NCI-H2107 treated with DMSO at 0.1 percent for 48 hours (cell line): ENCODE results near the gene FBXO22.
"Not testable (repeated sequence)": the region's sequence is repeated elsewhere in the genome, so short reads cannot be mapped to it uniquely, and the experiment has no call there.

Source experiments
- DNase-seq: peaks from one replicate; lab custom pipeline; 2025; ENCODE audit not compliant: unreplicated experiment; lab: John Stamatoyannopoulos, UW

The FBXO22 gene

DNA sequence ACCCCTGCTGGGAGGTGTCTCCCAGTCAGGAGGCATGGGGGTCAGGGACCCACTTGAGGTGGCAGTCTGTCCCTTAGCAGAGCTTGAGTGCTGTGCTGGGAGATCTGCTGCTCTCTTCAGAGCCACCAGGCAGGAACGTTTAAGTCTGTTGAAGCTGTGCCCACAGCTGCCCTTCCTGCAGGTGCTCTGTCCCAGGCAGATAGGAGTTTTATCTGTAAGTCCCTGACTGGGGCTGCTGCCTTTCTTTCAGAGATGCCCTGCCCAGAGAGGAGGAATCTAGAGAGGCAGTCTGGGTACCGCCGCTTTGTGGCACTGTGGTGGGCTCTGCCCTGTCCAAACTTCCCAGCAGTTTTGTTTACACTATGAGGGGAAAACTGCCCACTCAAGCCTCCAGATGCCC is 73.1 kb downstream of the FBXO22 start:
- not testable (repeated sequence) for DNase-seq

DNA sequence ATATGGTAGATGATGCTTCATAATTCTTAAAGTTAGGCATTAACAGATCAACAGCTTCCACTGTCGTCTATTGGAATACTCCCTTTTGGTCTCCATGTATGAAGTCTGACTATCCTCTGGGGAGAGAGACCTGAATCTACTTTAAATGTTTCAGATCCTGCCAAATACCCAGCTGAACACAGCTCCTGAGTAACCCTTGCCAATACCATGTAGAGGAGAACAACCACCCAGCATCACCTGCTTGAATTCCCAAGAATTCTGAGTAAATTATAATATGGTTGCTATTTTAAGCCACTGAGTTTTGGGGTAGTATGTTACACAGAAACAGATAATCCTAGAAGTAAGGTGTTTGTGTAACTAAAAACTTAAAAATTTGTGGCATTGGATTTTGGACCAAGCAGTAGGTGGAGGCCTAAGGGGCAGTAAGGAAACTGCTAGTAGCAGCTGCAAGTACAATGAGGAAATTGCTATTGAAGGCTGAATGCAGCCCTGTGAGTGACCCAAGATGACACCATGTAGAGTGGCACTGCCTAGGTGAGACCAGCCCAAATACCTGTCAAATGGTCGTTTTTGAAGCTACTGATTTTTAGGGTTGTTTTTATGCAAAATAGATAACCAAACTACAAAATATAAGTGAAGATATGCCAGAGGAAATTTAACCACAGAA is 77.6 kb downstream of the FBXO22 start:
- no peak for DNase-seq

DNA sequence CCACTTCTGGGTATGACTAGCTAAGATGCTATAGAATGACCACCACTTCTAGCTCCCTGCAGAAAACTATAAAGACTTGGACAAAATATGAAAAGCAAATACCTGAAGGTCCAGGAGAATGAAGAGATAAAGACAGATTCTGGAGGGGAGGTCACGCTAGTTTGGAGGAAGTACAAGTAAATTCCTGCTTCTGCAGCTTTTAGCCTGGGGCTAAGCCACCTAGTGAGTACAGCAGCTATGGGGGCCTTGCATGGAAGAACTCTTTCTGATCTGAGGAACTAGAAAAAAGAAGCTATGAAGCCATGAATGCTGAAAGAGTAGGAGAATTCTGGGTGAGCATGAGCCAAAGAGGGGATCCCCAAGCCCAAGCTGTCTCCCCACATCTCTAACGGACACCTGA is 78.8 kb downstream of the FBXO22 start:
- no peak for DNase-seq

DNA sequence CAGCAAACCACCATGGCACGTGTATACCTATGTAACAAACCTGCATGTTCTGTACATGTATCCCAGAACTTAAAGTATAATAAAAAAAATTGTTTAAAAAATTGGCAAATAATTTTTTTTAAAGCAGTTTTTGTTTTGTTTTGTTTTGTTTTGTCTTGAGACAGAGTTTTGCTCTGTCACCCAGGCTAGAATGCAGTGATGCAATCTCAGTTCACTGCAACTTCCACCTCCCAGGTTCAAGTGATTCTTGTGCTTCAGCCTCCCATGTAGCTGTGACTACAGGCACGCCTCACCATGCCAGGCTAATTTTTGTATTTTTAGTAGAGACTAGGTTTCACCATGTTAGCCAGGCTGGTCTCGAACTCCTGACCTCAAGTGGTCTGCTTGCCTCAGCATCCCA is 81.0 kb downstream of the FBXO22 start:
- DNase-seq = not testable (repeated sequence)

DNA sequence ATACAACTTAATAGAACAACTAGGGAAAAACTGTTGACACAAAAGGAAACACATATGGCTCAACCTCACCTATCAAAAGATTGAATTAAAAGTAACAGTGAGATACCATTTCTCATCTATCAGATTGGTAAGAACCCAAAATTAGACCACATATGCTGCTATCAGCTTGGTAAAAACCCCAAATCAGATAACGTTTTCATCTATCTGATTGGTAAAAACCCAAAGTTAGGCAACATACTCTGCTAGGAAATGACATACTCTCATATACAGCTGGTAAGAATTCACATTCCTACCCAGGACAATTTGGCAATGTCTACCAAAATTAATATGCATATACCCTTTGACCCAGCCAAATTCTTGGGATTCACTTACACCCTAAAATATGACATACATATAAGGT is 82.3 kb downstream of the FBXO22 start:
- DNase-seq = no peak

DNA sequence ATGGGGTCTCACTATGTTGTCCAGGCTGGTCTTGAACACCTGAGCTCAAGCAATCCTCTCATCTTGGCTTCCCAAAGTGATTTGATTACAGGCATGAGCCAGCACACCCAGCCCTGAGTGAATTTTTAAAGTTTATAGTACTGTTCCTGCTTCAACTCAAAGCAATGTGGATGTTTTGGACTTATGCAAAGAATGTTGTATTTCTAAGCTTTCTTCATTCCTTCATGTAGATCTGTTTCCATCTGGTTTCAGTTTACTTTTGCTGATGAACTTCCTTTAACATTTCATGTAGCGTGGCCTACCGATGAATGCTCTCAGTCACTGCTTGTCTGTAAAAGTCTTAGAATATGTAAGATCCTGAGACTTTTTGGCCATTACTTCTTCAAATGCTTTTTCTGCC is 85.4 kb downstream of the FBXO22 start:
- DNase-seq = no peak

DNA sequence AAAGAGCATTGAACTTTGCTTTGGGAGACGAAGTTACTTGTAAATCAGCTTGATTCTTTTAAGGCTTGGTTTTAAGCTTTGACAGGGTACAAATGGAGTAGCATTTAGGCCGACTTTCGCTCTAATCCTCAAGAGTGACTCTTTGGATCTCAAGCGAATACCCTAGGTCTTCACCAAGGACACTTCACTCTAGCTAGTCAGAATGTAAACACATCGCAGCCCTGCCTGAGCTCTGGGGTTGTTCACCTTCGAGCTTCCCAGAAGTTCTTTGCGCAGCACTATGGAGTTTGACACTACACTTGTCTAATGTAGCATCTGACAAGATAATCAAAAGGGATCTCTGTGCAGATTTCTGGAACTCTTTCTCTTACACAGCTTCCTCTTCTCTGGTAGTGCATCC is 86.2 kb downstream of the FBXO22 start:
- no peak for DNase-seq
